Measurements from ENCODE around the gene MRPL43.

The MRPL43 gene

GRCh38 chr10:101001659-101002035 is 14.3 kb upstream of the MRPL43 start:
- Mint-ChIP-seq H3K27ac (peak overlapping the region; percentile 97 to 99 (median 98)), H3K4me3 (peak overlapping the region; percentile 87 to 93 (median 92)), H3K36me3 (ENCODE audit: low read depth) (peaks cover 20% of the 10 kb centered on the region), H3K9me3 (no peaks in the 10 kb centered on the region), H3K27me3 (ENCODE audit: low read depth) (no peaks in the 10 kb centered on the region), H3K4me1 (peaks cover 23% of the 10 kb centered on the region)
- no peak for TF ChIP-seq CTCF (IDR thresholded peaks at IDR 0.05; ENCODE audit: unreplicated experiment in 3 of 3)

GRCh38 chr10:101000915-101001658 is 13.8 kb upstream of the MRPL43 start:
- peak overlapping the region; percentile 87 to 93 (median 92) for H3K4me3 Mint-ChIP-seq

GRCh38 chr10:101000127-101000914 is 13.0 kb upstream of the MRPL43 start:
- no peaks in the 10 kb centered on the region for H3K27me3 Mint-ChIP-seq (ENCODE audit: low read depth)

More at GRCh38 chr10:101000915-101001658, 13.8 kb upstream of the MRPL43 start:
- Mint-ChIP-seq H3K27ac (peak overlapping the region; percentile 97 to 99 (median 98)), H3K27me3 (ENCODE audit: low read depth) (no peaks in the 10 kb centered on the region), H3K4me1 (peaks cover 24% of the 10 kb centered on the region), H3K9me3 (no peaks in the 10 kb centered on the region), H3K36me3 (ENCODE audit: low read depth) (peaks cover 16% of the 10 kb centered on the region)
- no peak for TF ChIP-seq CTCF (IDR thresholded peaks at IDR 0.05; ENCODE audit: unreplicated experiment in 3 of 3)

GRCh38 chr10:100999742-101000126 is 12.4 kb upstream of the MRPL43 start, which contains the start of gene LZTS2:
Gene LZTS2 (plus strand): TSS chr10:100999808. CDS start chr10:101002539, 2,731 bp downstream.
- no peak for TF ChIP-seq CTCF (IDR thresholded peaks at IDR 0.05; ENCODE audit: unreplicated experiment in 3 of 3)
- Mint-ChIP-seq H3K27me3 (ENCODE audit: low read depth) (no peaks in the 10 kb centered on the region), H3K4me1 (peaks cover 37% of the 10 kb centered on the region), H3K9me3 (no peaks in the 10 kb centered on the region), H3K27ac (peak within 1 kb of the TSS; percentile 98 to 99 (median 99)), H3K4me3 (peak within 1 kb of the TSS; percentile 87 to 96 (median 95)), H3K36me3 (ENCODE audit: low read depth) (peaks cover 12% of the 10 kb centered on the region)

More at GRCh38 chr10:101000127-101000914, 13.0 kb upstream of the MRPL43 start:
- Mint-ChIP-seq H3K36me3 (ENCODE audit: low read depth) (peaks cover 15% of the 10 kb centered on the region), H3K9me3 (no peaks in the 10 kb centered on the region), H3K27ac (peak overlapping the region; percentile 97 to 99 (median 98)), H3K4me3 (peak overlapping the region; percentile 87 to 93 (median 92)), H3K4me1 (peaks cover 31% of the 10 kb centered on the region)
- TF ChIP-seq CTCF (IDR thresholded peaks at IDR 0.05; ENCODE audit: unreplicated experiment in 3 of 3): no peak

- Mint-ChIP-seq H3K9me3 (no peaks in the 10 kb centered on the region), H3K27ac (peak overlapping the region; percentile 98 to 99 (median 99))
- TF ChIP-seq CTCF (IDR thresholded peaks at IDR 0.05; ENCODE audit: unreplicated experiment in 3 of 3): peak; percentile 95 to 100 (median 99)
Observed at GRCh38 chr10:100998991-100999741, 11.9 kb upstream of the MRPL43 start.

More at GRCh38 chr10:100998991-100999741, 11.9 kb upstream of the MRPL43 start:
- peaks cover 17% of the 10 kb centered on the region for H3K36me3 Mint-ChIP-seq (ENCODE audit: low read depth)
- H3K4me3 Mint-ChIP-seq: peak overlapping the region; percentile 85 to 96 (median 95)
- no peaks in the 10 kb centered on the region for H3K27me3 Mint-ChIP-seq (ENCODE audit: low read depth)
- peaks cover 43% of the 10 kb centered on the region for H3K4me1 Mint-ChIP-seq
